H1 (cell line): ENCODE results near the gene FREM1. TPM values are rescaled to one million over a fixed set of nuclear protein-coding genes. Genes with fewer than 3 reads are reported as not detected.

Experiments used
- BRCA1 ChIP-seq: IDR thresholded peaks from 2 replicates; pipeline ENCODE4 v1.6.1; 2012; ENCODE audit warnings: low read depth, low read length, improper control_type of control experiment
- CBX8 ChIP-seq: fragments of 300-800, 300-1000 bp; sonication (generic); IDR thresholded peaks from 2 replicates; pipeline ENCODE4 v1.7.1; 2016; ENCODE audit warnings: low read depth, low read length, borderline replicate concordance
- CHD7 ChIP-seq: fragments of 300-600 bp; sonication (generic); IDR thresholded peaks from 2 replicates; pipeline ENCODE4 v1.7.1; 2012; ENCODE audit warnings: low read length, moderate library complexity, mild to moderate bottlenecking, inconsistent platforms; ENCODE audit not compliant: insufficient replicate concordance
- FOSL1 ChIP-seq: IDR thresholded peaks from 2 replicates; pipeline ENCODE4 v1.6.1; 2011; ENCODE audit warnings: mild to moderate bottlenecking, low read depth, low read length, moderate library complexity; ENCODE audit not compliant: insufficient read depth
- GTF2F1 ChIP-seq: IDR thresholded peaks from 2 replicates; pipeline ENCODE4 v1.6.1; 2012; ENCODE audit warnings: low read depth, low read length, improper control_type of control experiment, borderline replicate concordance
- POLR2A ChIP-seq, 2 experiments: IDR thresholded peaks; 1 replicate in 1 of 2; 2 replicates in 1 of 2; pipeline ENCODE4 v1.6.1; 2011; ENCODE audit warnings: low read depth in 2 of 2, low read length in 2 of 2, mild to moderate bottlenecking in 2 of 2; ENCODE audit errors: control extremely low read depth in 1 of 2
- POU5F1 ChIP-seq: IDR thresholded peaks from 2 replicates; pipeline ENCODE4 v1.6.1; 2011; ENCODE audit warnings: low read depth, mild to moderate bottlenecking, low read length, moderate library complexity
- SP2 ChIP-seq: IDR thresholded peaks from 2 replicates; pipeline ENCODE4 v1.6.1; 2012; ENCODE audit warnings: mild to moderate bottlenecking, low read length, inconsistent platforms
- ZNF274 ChIP-seq: IDR thresholded peaks from 2 replicates; pipeline ENCODE4 v1.7.0; 2012; ENCODE audit warnings: low read length, borderline replicate concordance; ENCODE audit errors: extremely low read depth
- polyA plus RNA-seq, 7 experiments: library from polyadenylated mRNA; depleted of rRNA in 3 of 7; stranded (reverse) in 5 of 7; unstranded in 2 of 7; fragments of >200 nt in 5 of 7; fragments of 200-250 nt in 2 of 7; gene quantifications; 1 replicate in 5 of 7; 2 replicates in 1 of 7; 4 replicates in 1 of 7; pipeline versions ENCODE4 v1.2.1 to v1.2.3, GENCODE V29; 2011 to 2013; ENCODE audit warnings: missing spikeins in 2 of 7, mixed read lengths in 2 of 7
- total RNA-seq: library from RNA; stranded (reverse); fragmentation: NEBNext Ultra II Directional; extraction: Animal tissue kit (Norgen Biotek cat#: 25700); gene quantifications from 2 replicates; pipeline ENCODE4 v1.2.1, GENCODE V29; 2021

FREM1 gene
- total and polyA plus RNA-seq, 2 of the 8 experiments (the other 6 are each of a cell fraction or from before 2014, with no cell fraction given) = 2.6 to 3.1 TPM

- no peak for TF ChIP-seq CHD7
- TF ChIP-seq POLR2A (IDR thresholded peaks at IDR 0.05; ENCODE audit: control extremely low read depth in 1 of 2, low read depth in 2 of 2, low read length in 2 of 2) = no peak
- no peak for TF ChIP-seq ZNF274
- TF ChIP-seq CBX8 = no peak
- TF ChIP-seq BRCA1 = no peak
- no peak for TF ChIP-seq GTF2F1
- TF ChIP-seq POU5F1 = no peak
- TF ChIP-seq SP2 = no peak
- TF ChIP-seq FOSL1 = no peak
- TF ChIP-seq, all 59 proteins: peak for 0
These were observed 168.9 kb downstream of the FREM1 start (continued) for GRCh38 chr9:14741369-14741768.
